DMS153 (cell line): ENCODE measurements around the gene AGAP3.

Experiments used
- DNase-seq: peaks from one replicate; lab custom pipeline; 2025; lab: John Stamatoyannopoulos, UW

AGAP3 gene

GRCh38 chr7:151109094-151110048 is 23.1 kb downstream of the AGAP3 start:
- DNase-seq: no peak

- no peak for DNase-seq
These were observed 24.1 kb downstream of the AGAP3 start for GRCh38 chr7:151110236-151110940.

GRCh38 chr7:151110941-151111645 is 24.8 kb downstream of the AGAP3 start:
- peak; percentile 18 for DNase-seq

GRCh38 chr7:151113344-151114150 is 27.3 kb downstream of the AGAP3 start:
- no peak for DNase-seq

GRCh38 chr7:151114151-151115090 is 28.1 kb downstream of the AGAP3 start:
- no peak for DNase-seq

GRCh38 chr7:151115121-151115835 is 29.0 kb downstream of the AGAP3 start:
- DNase-seq: no peak

- DNase-seq: no peak
These were observed 29.7 kb downstream of the AGAP3 start for GRCh38 chr7:151115836-151116418.

- DNase-seq: no peak
These were observed 30.5 kb downstream of the AGAP3 start for GRCh38 chr7:151116603-151117440.

- DNase-seq: no peak
These were observed 31.3 kb downstream of the AGAP3 start for GRCh38 chr7:151117565-151117964.

- no peak for DNase-seq
These were observed 32.1 kb downstream of the AGAP3 start for GRCh38 chr7:151118108-151119054.

GRCh38 chr7:151119055-151119415 is 32.8 kb downstream of the AGAP3 start:
- DNase-seq: no peak

- no peak for DNase-seq
These were observed 33.6 kb downstream of the AGAP3 start for GRCh38 chr7:151119902-151120301.

- DNase-seq: no peak
These were observed 34.6 kb downstream of the AGAP3 start for GRCh38 chr7:151120896-151121295.

GRCh38 chr7:151121380-151122170 is 35.3 kb downstream of the AGAP3 start:
- no peak for DNase-seq

GRCh38 chr7:151122276-151122675 is 36.0 kb downstream of the AGAP3 start:
- DNase-seq: no peak

- DNase-seq: no peak
These were observed 36.5 kb downstream of the AGAP3 start for GRCh38 chr7:151122796-151123157.
